Fibroblast of skin of left biceps (primary cell): ENCODE data around the gene TMEM54.

Source experiments
- DNase-seq, 2 experiments: peaks; one replicate each; pipeline ENCODE4 v3.0.0-alpha.2; 2013; ENCODE audit warnings: low read depth in 2 of 2

Gene TMEM54, protein sequence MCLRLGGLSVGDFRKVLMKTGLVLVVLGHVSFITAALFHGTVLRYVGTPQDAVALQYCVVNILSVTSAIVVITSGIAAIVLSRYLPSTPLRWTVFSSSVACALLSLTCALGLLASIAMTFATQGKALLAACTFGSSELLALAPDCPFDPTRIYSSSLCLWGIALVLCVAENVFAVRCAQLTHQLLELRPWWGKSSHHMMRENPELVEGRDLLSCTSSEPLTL

DNA sequence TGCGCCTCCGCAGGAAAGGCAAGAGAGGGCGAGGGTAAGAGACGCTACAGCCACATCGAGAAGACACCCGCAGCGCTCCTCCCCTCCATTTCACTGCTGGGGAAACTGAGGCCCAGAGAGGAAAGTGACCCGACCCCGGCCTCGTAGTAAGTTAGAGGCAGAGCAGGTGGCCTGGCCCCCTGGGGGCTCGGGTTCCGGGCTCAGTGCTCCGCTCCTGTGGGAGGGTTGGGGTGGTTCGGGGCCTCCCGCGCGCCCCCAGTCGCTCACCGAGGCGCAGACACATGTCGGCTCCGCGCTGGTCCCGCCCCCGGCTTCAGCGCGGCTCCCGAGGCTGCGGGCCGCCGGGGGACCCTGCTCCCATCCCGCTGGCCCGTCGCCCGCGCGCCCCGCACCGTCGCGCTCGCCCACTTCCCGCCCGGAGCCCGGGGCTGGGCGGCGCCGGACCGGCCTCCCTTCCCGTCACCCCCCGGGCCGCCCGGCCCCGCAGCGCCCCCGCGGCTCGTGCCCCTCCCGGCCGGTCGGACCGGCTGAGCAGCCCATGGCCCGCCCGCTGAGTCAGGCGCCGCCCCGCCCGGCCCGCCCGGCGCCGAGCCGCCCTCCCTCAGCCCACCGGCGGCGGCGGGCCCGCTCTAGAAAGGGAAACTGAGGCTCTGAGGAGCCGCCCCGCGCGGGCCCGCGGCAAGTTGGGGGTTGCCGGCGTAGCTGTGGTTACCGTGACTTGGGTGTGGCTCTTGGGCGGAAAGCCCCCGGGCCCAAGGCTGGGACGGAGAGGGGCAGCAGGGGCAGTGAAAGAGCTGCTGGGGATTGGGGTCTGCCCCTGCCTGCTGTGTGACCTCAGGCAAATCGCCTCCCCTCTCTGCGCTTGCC is at the start of gene TMEM54:
Gene TMEM54 (minus strand): TSS at position 434 of the 867 bp plus-strand sequence. CDS start 151 bp downstream, at position 283.
- DNase-seq: no peak

DNA sequence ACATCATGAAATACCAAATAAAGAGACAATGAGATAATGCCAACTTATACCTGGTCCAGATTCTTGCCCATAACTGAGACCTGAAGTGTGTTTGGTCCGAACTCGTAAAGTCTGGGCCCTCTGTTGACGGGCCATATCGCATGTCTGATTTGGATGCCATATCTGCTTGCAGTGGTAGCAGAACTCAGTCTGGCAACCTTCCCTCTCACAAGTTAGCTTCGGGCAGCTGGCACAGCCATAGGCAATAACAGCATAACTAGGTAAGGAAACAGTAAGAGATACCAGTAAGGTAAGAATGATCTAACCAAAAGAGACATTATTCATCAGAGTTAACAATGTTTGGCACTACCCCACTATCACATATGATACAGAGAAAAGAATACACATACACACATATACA is 48.3 kb upstream of the TMEM54 start:
- DNase-seq: no peak

DNA sequence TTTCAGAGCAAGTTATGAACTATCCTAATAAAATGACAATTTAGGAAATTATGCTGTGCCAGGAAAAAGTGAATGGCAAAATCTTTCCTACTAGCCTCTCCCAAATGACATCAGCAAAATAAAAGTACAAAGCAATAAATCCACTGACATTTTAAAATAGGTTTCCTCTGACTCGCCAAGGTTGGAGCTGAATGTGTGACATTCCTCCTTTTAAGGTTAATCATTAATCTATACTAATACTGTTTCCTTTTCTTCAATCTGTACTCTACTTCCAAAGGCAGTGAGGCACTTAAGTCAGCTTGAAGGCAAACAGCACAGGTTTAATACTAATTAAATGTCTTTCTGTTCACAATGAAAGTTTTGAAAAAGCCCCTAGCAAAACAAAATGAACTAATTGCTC is 47.7 kb upstream of the TMEM54 start:
- DNase-seq: no peak

DNA sequence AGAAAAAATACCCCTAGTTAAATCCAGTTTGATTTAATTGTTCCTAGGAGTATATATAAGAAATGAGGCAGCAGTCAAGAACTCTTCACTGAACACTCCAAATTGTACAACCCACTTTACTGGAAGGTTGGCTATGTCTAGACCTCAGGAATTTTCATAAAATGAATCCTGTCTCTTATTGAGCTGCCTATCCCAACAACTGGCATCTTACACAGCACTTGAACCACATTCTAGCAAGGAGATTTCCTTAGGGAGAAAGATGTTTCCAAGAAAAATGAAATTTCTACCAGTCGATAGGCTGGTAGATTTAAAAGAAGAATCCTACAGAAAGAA is 47.2 kb upstream of the TMEM54 start:
- DNase-seq: no peak

DNA sequence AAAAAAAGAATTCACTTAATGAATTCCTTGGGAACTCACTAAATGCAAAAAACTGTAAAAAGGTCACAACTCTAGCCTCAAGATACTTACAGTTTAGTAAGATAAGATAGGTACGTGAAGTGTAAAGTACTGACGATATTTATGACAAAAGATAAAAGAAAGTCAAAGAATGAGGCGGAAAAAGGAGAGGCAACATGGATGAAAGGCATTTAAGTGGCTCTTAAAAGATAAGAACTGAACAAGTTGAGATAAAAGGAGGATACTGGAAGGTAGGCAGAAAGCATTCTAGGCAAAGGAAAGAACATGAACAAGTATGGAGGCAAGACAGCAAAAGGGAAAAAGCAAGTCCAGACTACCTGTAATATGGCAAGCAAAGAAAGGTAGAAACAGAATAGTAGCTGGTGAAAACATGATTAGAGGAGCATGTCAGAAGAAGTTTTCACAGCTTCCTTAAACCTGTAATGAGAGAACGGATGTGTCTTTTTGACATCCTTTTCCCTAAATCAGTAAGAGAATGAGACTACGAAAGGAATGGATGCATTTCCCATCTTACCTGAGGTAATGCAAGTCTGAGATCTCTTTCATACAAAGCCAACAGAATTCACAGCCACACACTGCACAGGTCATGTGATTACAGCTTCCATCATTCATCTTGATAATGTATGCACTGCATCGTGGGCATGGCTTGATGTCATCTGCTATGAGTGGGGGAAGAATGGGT is 46.6 kb upstream of the TMEM54 start:
- DNase-seq: no peak

DNA sequence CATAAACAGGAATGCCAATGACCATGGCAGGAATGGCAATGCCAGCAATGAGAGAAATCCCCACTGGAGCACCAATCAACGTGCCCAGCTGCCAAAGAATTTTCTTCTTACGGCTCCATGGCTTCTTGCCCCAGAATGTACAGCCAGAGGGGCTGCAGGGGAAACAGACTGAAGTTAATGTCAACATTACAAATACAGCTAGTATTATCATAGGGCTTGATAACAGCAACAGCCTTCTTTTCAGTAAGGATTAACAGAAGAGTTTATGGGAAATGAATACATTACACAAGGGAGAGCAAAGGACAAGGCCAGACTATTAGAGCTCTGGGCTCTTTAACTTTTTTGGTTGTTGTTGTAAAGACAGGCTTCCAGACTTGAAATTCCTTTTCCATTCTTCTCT is 45.2 kb upstream of the TMEM54 start:
- no peak for DNase-seq

DNA sequence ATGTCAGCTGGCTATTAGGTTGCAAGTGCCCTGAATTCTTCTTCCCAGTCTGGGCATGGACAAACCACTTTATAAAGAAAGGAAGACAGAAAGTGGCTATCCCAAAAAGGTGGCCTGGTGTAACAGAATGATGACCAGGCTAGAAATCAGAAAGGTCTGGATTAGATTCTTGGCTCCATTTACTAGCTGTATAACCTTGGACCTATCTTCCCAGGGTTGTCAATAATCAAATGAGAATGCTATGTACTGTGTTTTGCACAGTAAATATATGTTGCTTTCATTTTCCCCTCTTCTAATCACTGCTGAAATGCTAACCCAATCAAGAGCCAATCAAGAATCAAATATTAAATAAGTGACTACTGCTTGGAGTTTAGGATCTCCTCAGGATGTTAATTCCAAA is 43.0 kb upstream of the TMEM54 start:
- DNase-seq: no peak

DNA sequence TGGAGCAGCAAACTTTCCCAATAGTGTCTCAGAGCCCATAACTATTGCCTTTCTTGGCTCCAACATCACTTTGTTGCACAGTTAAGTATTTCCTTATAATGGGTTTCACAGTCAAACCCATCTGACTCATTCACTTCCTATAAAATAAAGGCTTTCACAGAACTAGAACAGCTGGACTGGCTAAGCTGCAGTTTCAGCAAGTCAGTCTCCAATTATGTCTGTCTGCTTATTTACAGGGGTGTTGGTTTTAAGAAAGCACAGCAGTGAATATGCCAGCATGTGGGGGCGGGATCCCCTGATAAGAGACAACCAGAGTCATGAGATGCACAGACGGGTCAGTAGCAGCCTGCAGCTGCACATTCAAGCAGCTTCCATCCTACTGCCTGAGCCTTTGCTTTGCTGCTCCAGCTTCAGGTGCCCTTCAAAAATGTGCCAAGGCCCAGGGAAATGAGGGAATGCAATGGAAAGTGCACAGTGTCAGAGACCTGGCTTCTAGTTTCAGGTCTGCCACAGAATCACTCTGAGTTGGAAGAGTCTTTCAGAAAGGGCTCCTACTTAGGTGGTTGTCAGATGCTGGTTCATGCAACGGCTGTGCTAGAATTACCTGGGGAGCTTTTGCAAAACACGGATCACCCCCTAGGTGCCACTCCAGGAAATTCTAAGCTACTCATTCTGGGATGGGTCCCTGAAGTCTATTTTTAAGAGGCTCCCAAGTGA is 38.6 kb upstream of the TMEM54 start:
- peak; percentile 44 to 47 for DNase-seq

DNA sequence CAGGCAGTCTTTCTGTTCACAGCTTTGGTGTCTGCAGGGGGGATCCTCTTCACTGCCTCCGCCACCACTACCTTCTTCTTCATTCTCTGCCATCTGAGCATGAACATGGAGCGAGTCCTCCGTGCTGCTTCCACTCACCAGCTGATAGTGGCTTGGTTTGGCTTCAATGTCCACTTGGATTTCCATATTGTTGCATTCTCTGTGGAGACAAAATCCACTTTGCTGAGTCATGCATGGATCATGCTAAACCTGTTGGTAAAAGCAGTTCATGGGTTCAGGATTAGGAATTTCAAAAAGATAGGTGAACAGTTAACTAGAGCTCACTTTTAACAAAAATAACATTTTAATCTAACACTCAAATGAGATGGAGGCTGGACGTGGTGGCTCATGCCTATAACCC is 35.9 kb upstream of the TMEM54 start:
- DNase-seq: no peak

DNA sequence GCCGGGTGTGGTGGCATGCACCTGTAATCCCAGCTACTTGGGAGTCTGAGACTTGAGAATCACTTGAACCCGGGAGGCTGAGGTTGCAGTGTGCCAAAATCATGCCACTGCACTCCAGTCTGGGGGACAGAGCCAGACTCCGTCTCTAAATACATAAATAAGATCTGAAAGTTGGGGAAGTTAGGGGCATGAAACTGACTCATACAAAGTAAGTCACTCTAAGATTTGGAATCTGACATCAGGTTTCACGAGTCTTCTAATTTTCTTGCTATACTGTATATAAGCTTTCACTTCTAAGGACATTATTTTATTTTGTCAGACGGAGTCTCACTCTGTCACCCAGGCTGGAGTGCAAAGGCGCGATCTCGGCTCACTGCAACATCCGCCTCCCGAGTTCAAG is 33.3 kb upstream of the TMEM54 start:
- DNase-seq: no peak

DNA sequence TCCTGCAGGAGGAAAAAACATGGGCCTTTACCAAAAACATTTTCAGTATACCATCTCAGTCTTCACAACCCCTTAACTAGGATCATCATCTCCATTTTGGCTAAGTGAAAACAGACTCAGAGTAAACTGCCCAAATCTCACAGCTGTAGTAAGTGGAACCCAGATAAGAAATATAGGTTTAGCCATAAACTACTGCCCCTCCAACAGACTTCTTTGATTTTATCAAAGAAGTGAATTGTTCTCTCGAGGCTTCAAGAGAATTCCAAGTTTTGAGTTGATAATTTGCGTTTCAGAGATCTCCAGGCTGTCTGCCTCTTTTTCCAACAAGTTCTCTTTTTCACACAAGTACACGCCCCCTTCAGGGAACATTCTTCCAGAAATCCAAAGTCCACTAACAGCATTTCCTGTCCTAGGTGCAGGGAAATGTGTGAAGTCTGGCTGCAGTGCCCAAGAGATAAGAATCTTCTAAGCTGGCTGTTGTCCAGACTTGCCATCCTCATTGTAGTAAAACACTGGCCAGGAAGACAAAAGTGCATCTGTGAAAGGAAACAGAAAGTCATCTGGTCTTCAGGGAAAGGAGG is 32.6 kb upstream of the TMEM54 start:
- no peak for DNase-seq

DNA sequence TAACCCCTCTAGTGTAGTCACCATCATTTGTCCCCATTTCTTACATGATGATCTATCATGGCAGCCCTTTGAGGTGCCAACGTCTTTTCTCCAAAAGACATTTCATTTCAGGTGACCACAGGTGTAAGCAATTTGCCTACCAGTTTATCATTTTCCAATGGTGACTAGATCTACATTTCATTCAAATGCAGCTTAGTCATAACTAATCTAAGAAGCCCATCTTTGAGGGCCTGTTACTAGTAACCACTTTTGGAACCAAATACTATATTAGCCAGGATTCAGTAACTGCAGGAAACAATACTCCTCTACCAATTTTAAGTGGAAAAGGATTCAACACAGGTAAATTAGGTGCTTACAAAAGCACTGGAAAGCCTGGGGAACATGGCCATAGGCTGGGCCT is 30.6 kb upstream of the TMEM54 start:
- no peak for DNase-seq

DNA sequence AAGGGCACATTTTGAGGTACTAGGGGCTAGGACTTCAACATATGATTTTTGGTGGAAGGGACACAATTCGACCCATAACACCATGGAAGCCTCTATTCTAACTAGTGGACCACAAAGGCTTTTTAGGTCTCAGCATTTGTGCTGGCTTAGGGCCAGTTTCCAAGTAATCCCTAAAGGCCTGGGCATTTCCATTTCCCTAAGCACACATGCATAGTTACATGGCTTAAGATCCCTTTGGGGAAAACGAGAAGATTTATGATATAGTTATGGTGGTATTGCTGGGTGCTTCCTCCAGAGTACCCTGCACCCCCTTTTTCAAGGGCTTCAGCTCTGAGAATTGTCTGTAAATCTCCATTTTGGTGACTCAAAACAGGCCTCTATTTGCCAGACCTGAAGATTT is 28.2 kb upstream of the TMEM54 start:
- DNase-seq: no peak

DNA sequence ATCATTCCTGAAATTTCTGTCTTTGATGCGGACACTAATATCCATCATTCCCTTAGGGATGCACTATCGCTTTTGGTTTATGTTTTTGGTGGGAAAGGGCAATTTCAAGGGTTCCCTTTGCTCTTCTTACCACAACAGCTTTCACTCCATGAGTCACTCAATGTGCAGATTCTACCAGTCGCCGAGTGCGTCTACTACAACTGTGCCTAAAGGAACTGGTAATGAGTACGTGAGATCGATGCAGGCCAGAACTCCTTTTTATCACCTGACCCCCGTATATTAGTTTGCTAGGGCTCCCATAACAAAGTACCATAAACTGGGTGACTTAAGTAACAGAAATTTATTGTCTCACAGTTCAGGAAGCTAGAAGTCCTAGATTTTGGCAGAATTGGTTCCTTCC is 27.5 kb upstream of the TMEM54 start:
- no peak for DNase-seq

DNA sequence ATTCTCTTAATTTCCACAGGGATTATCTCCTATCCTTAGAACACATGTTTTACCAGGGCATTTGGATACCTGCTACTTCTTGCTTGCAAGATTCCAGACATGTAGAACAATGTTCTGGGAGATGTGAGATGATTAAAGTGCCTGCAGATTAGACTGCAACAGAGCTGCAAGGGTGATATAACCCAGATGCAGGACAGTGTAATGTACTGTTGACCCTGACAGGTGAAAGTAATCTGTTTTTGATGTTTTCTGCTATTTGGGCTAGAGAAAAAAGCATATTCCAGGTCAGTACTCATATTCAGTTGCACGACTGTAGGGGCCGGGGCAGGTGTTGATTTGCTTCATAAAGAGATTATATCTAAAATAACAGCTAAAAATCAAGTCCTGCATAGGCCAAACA is 27.1 kb upstream of the TMEM54 start:
- no peak for DNase-seq

DNA sequence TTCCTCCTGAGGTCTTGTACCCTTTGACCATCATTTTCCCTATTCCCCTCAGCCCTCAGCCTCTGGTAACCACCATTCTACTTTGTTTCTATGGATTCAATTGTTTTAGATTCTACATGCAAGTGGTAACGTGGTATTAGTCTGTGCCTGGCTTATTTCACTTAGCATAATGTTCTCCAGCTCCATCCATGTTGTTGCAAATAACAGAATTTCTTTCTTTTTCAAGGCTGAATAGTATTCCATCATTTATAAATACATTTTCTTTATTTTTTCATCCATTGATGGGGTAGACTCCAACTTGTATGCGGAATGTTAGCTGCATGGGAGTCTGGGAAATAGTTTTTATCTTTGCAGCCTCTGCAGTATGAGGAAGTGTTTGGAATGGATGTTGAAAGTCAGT is 26.3 kb upstream of the TMEM54 start:
- no peak for DNase-seq

DNA sequence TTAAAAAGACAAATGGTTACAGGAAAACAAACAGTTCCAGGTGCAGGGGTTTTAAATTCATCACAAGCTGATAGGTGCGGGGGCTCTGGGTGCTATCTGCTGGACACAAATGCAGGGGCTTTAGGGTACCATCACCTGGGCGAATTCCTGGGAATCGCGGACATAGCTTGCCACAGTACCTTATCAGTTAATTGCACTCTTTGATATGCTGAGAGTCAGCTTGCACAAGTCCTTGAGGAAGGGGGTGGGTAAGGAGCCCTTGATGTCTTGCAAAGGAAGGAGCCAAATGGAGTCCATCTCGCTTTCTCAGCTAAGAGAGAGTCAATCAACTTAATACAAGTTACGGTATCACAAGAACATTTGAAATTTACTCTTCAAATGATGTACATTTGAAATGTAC is 25.4 kb upstream of the TMEM54 start:
- DNase-seq: no peak

DNA sequence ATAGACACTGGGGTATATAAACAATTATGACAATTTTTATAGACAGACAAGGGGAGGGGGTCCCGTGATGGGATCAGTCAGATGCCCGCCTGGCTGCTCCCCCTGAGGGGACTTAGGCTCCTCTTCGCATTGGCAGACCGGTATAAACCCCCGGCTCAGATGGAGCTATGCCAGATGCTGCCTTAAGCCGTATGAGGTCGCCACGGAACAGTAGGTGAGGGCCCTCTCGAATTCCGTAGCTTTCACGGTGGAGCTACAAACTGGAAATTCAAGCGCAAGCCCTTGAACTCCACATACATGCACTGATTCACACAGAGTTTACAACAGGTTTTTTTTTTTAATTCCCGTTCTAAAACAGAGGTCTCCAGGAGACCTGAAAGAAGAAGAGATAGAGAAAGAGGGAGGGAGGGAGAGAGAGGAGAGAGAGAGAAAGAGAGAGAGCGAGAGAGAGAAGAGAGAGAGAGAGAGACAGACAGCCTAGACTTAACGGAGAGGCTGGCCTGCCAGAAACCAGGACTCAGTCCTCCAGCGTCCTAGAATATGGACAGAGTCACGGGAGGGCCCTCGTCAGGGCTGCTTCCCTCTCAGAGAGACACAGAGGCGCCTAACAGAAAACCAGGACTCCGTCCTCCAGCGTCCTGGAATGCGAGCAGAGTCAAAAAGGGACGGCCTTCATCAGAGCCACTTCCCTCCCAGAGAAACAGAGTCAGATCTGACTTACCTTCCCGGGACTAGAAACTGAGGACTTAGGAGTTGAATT is 24.4 kb upstream of the TMEM54 start:
- DNase-seq: no peak

DNA sequence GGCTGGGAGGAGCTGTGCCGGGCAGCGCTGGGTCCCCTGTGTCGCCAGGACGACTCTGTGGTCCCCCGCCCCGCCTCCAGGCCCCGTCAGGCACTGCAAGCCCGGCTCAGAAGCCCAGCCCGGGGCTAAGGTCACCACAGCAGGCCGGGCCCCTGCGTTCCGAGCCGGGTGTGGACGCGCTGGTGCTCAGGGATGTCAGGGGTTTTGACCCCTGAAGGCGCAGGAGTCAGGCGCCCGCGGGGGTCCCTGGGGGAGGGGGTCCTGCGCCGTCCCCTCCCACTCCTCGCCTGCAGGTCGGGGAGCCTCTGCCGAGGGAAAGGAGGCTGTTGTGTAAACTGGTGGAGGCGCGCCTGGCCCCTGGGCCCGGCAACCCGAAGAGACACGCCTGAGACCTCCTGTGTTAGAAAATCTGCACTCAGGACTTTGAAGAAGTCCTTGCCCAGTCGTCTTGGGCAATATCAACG is 23.7 kb upstream of the TMEM54 start:
- no peak for DNase-seq

DNA sequence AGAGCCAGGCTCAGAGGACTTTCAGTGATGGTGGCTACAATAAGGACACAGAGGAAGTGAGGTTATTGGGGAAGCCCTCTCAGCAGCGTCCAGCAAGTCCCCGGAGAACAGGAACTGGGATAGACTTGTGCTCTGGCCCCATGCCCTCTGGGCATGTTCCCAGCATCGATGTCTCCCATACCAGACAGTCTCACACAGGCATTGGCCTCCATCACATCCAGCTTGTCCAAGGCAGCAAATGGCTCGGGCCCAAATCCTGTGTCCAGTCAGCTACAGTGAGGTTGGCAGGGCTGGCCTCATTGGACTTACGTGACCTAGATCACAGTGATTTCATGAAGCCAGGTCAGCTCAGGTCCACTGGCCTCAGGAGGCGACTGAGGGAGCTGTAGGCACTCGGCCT is 19.6 kb upstream of the TMEM54 start:
- no peak for DNase-seq
